ENCODE data around the gene MAPK1. TPM values are rescaled to one million over a fixed set of nuclear protein-coding genes. Genes with fewer than 3 reads are reported as not detected.
"Not testable (repeated sequence)": the region's sequence is repeated elsewhere in the genome, so short reads cannot be mapped to it uniquely, and the experiment has no call there.

MAPK1 gene
- total and polyA plus RNA-seq, 4 donors = 87.7 to 183 (median 136) TPM

DNA sequence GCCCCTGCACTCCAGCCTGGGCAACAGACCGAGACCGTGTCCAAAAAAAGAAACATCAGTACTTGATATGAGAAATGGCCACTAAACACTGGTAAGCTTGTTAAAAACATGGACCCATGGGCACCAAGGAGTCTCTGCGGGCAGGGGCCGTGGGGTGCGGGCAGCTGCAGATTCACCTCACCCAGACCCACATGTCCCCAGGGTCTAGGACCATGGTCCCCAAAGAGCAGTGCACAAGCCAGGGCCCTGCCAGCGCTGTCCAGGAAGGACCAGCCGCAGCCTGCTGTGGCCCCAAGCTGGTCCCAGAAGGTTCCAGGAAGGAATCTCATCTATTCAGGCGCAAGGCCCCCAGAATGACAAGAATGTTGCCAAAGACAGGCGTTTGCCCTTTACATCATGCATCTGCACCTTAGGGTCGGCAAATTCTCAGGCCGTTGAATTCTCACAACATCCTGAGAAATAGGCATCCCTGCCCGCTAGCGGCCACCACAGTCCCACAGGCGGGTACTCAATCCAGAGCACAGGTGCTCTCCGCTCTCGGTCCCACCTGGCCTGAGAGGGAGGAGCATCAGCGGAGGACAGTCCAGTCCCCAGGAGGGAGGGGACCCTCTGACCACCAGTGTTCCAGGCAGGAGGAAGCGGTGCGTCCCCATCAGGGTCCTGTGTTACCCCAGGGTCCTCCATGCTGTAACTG lies 141.3 kb downstream of the MAPK1 start:
- Histone ChIP-seq H3K4me3 (ENCODE audit: low read depth, low read length) (no peak overlapping the region), H3K4me1 (ENCODE audit: control insufficient read depth, insufficient read depth, low read length) (peaks cover 9% of the 10 kb centered on the region), H3K9me3 (ENCODE audit: control insufficient read depth, insufficient read depth, low read length) (no peaks in the 10 kb centered on the region), H3K27me3 (ENCODE audit: control insufficient read depth, insufficient read depth, low read length) (no peaks in the 10 kb centered on the region), H3K36me3 (ENCODE audit: control insufficient read depth, insufficient read depth, low read length) (peaks cover 26% of the 10 kb centered on the region), H3K27ac (ENCODE audit: low read depth, low read length) (no peak overlapping the region)
- DNase-seq (ENCODE audit: low read depth in 4 of 6, low spot score in 6 of 6) = no peak
- WGBS (ENCODE audit: insufficient coverage) = 96% methylated on average over 19 of the region's 19 CpGs

DNA sequence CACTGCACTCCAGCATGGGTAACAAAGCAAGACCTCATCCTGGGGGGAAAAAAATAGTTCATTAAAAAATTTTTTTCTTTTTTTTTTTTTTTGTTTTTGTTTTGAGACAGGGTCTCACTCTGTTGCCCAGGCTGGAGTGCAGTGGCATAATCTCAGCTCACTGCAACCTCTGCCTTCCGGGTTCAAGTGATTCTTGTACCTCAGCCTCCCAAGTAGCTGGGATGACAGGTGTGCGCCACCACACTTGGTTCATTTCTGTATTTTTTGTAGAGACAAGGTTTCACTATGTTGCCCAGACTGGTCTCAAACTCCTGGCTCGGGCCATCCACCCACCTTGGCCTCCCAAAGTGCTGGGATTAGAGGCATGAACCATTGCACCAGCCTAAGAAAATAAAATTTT lies 142.9 kb downstream of the MAPK1 start:
- not testable (repeated sequence) for DNase-seq (ENCODE audit: low read depth in 4 of 6, low spot score in 6 of 6); H3K4me1 ChIP-seq (ENCODE audit: control insufficient read depth, insufficient read depth, low read length); H3K4me3 ChIP-seq (ENCODE audit: low read depth, low read length); H3K9me3 ChIP-seq (ENCODE audit: control insufficient read depth, insufficient read depth, low read length); H3K27me3 ChIP-seq (ENCODE audit: control insufficient read depth, insufficient read depth, low read length); H3K27ac ChIP-seq (ENCODE audit: low read depth, low read length)
- peaks cover 20% of the 10 kb centered on the region for H3K36me3 ChIP-seq (ENCODE audit: control insufficient read depth, insufficient read depth, low read length)
- WGBS (ENCODE audit: insufficient coverage) = 100% methylated on average over 2 of the region's 3 CpGs

DNA sequence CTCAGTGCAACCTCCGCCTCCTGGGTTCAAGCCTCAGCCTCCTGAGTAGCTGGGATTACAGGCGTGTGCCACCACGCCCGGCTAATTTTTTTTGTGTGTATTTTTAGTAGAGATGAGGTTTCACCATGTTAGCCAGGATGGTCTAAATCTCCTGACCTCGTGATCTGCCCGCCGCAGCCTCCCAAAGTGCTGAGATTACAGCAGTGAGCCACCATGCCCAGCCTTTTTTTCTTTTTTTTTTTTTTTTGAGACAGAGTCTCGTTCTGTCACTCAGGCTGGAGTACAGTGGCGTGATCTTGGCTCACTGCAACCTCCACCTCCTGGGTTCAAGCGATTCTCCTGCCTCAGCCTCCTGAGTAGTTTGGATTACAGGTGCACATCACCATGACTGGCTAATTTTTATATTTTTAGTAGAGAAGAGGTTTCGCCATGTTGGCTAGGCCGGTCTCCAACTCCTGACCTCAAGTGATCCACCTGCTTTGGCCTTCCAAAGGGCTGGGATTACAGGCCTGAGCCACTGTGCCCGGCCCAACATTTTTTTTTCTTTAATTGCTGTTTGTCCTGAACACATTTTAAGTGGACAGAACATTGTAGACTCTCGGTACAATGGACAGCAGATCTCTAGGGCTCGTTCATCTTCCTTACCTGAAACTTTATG lies 146.1 kb downstream of the MAPK1 start:
- not testable (repeated sequence) for H3K4me1 ChIP-seq (ENCODE audit: control insufficient read depth, insufficient read depth, low read length); H3K27ac ChIP-seq (ENCODE audit: low read depth, low read length)
- 99% methylated on average over 10 of the region's 15 CpGs for WGBS (ENCODE audit: insufficient coverage)

DNA sequence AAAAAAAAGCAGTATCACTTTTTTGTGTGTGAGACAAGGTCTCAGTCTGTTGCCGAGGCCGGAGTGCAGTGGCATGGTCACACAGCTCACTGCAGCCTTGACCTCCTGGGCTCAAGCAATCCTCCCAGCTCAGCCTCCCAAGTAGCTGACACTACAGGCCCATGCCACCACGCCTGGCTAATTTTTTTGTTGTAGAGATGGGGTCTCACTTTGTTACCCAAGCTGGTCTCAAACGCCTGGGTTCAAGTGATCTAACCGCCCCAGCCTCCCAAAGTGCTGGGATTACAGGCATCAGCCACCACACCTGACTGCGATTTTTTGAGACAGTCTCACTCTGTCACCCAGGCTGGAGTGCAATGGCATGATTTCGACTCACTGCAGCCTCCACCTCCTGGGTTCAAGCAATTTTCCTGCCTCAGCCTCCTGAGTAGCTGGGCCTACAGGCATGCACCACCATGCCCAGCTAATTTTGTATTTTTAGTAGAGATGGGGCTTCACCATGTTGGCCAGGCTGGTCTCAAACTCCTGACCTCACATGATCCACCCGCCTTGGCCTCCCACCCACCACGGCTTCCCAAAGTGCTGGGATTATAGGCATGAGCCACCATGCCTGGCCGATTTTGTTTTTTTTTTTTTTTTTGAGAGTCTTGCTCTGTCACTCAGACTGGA lies 147.1 kb downstream of the MAPK1 start:
- not testable (repeated sequence) for H3K36me3 ChIP-seq (ENCODE audit: control insufficient read depth, insufficient read depth, low read length); DNase-seq (ENCODE audit: low read depth in 4 of 6, low spot score in 6 of 6); H3K27ac ChIP-seq (ENCODE audit: low read depth, low read length); H3K9me3 ChIP-seq (ENCODE audit: control insufficient read depth, insufficient read depth, low read length); H3K27me3 ChIP-seq (ENCODE audit: control insufficient read depth, insufficient read depth, low read length); H3K4me3 ChIP-seq (ENCODE audit: low read depth, low read length); H3K4me1 ChIP-seq (ENCODE audit: control insufficient read depth, insufficient read depth, low read length)
- WGBS (ENCODE audit: insufficient coverage) = 98% methylated on average over 5 of the region's 10 CpGs

More for the DNA sequence above, 146.1 kb downstream of the MAPK1 start:
- not testable (repeated sequence) for H3K9me3 ChIP-seq (ENCODE audit: control insufficient read depth, insufficient read depth, low read length); DNase-seq (ENCODE audit: low read depth in 4 of 6, low spot score in 6 of 6); H3K36me3 ChIP-seq (ENCODE audit: control insufficient read depth, insufficient read depth, low read length); H3K4me3 ChIP-seq (ENCODE audit: low read depth, low read length); H3K27me3 ChIP-seq (ENCODE audit: control insufficient read depth, insufficient read depth, low read length)

DNA sequence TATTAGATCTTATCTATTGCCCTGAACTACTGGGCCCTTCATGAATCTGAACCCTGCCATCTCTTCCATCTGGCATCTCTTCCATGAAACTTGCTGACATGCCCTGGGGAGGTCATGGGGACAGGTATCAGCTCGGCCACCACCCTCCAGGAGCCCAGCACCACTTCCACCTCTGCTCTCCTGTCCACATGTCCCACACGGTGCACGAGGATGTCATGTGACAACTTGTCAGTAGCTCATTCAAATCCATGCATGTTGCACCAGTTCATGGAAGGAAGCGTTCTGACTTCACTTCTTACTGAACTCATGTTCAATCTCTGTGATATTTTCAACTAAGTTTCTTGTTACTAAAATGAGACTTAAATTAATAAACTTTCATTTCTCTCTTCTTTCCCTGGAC lies 148.4 kb downstream of the MAPK1 start:
- peaks cover 6% of the 10 kb centered on the region for H3K36me3 ChIP-seq (ENCODE audit: control insufficient read depth, insufficient read depth, low read length)
- H3K4me3 ChIP-seq (ENCODE audit: low read depth, low read length) = no peak overlapping the region
- H3K4me1 ChIP-seq (ENCODE audit: control insufficient read depth, insufficient read depth, low read length) = peaks cover 5% of the 10 kb centered on the region
- no peaks in the 10 kb centered on the region for H3K9me3 ChIP-seq (ENCODE audit: control insufficient read depth, insufficient read depth, low read length)
- 76% methylated on average over 3 of the region's 4 CpGs for WGBS (ENCODE audit: insufficient coverage)
- DNase-seq (ENCODE audit: low read depth in 4 of 6, low spot score in 6 of 6) = no peak
- no peaks in the 10 kb centered on the region for H3K27me3 ChIP-seq (ENCODE audit: control insufficient read depth, insufficient read depth, low read length)
- no peak overlapping the region for H3K27ac ChIP-seq (ENCODE audit: low read depth, low read length)

DNA sequence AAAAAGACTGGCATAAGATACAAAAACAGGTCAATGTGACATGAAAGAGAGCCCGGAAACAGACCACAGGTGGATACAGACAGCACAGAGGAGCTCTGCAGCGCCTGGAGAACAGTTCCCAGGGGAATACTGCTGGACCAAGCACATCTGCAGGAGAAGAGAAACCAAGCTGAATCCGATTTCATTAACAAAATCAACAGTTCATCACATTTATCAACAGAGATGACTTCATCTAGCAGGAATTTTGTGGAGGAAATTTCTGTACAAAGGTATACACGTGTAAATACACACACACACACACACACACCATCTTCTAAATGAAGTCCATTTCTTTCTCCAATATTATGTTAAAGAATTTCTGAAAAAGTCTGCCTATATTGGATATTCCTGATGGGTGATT lies 148.9 kb downstream of the MAPK1 start:
- no peaks in the 10 kb centered on the region for H3K9me3 ChIP-seq (ENCODE audit: control insufficient read depth, insufficient read depth, low read length)
- 93% methylated on average over 2 of the region's 4 CpGs for WGBS (ENCODE audit: insufficient coverage)
- no peak for DNase-seq (ENCODE audit: low read depth in 4 of 6, low spot score in 6 of 6)
- H3K4me1 ChIP-seq (ENCODE audit: control insufficient read depth, insufficient read depth, low read length) = peaks cover 10% of the 10 kb centered on the region
- H3K36me3 ChIP-seq (ENCODE audit: control insufficient read depth, insufficient read depth, low read length) = peaks cover 9% of the 10 kb centered on the region
- H3K27ac ChIP-seq (ENCODE audit: low read depth, low read length) = no peak overlapping the region
- H3K4me3 ChIP-seq (ENCODE audit: low read depth, low read length) = no peak overlapping the region
- H3K27me3 ChIP-seq (ENCODE audit: control insufficient read depth, insufficient read depth, low read length) = no peaks in the 10 kb centered on the region

DNA sequence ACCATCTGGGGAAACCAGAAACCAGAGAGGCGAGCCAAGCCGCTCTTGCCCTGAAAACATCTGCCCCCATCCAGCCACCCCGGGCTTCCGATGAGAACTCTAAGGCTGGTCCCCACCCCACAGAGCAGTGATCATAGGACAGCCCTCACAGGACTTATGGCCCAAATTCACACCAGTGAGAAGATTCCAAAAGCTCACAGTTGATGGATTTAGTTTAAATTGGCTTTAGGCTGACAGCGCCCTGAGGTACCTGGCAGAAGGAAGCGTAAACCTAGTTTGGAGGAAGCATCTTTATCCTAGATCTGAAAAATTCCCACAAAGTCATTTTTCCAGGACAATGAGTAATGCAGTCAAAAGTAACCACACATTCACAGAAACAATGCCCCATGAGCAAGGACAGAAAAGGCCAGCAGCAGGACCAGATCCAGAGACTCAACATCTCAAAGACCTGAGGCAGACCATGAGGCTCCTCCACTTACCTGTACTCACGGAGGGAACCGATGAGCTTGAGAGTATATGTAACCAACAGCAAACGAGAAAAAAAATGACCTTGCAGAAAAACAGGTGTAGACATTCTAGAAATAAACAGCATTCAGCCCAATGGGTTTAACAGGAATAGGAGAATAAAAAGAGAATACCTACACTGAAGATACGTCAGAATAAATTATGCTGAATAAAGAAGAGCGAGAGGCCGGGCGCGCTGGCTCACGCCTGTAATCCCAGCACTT lies 150.9 kb downstream of the MAPK1 start:
- H3K36me3 ChIP-seq (ENCODE audit: control insufficient read depth, insufficient read depth, low read length); H3K9me3 ChIP-seq (ENCODE audit: control insufficient read depth, insufficient read depth, low read length); H3K4me3 ChIP-seq (ENCODE audit: low read depth, low read length); H3K27ac ChIP-seq (ENCODE audit: low read depth, low read length); DNase-seq (ENCODE audit: low read depth in 4 of 6, low spot score in 6 of 6); H3K27me3 ChIP-seq (ENCODE audit: control insufficient read depth, insufficient read depth, low read length): not testable (repeated sequence)
- H3K4me1 ChIP-seq (ENCODE audit: control insufficient read depth, insufficient read depth, low read length) = peaks cover 16% of the 10 kb centered on the region
- WGBS (ENCODE audit: insufficient coverage) = 85% methylated on average over 5 of the region's 15 CpGs

DNA sequence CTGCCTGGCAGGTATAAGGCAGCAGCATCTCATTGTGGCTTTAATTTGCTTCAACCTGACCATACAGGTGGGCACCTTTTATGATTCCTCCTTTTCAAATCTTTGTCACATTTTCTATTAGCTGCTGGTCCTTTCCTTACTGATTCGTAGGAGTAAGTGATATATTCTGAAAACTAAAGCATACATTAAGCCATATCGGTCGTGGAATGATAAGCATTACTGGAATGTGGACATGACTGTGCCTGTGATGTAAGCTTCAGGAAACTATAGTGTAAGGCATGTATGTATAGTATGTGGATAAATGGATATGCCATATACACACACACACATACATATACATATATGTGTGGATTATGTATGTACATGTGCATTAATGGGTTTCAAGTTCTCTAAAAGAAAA lies 152.7 kb downstream of the MAPK1 start:
- peaks cover 16% of the 10 kb centered on the region for H3K4me1 ChIP-seq (ENCODE audit: control insufficient read depth, insufficient read depth, low read length)
- H3K4me3 ChIP-seq (ENCODE audit: low read depth, low read length) = no peak overlapping the region
- DNase-seq (ENCODE audit: low read depth in 4 of 6, low spot score in 6 of 6) = no peak
- H3K27me3 ChIP-seq (ENCODE audit: control insufficient read depth, insufficient read depth, low read length) = no peaks in the 10 kb centered on the region
- WGBS (ENCODE audit: insufficient coverage) = no CpG with 5 or more reads among the region's 3 CpGs
- H3K36me3 ChIP-seq (ENCODE audit: control insufficient read depth, insufficient read depth, low read length) = peaks cover 17% of the 10 kb centered on the region
- no peak overlapping the region for H3K27ac ChIP-seq (ENCODE audit: low read depth, low read length)
- no peaks in the 10 kb centered on the region for H3K9me3 ChIP-seq (ENCODE audit: control insufficient read depth, insufficient read depth, low read length)

DNA sequence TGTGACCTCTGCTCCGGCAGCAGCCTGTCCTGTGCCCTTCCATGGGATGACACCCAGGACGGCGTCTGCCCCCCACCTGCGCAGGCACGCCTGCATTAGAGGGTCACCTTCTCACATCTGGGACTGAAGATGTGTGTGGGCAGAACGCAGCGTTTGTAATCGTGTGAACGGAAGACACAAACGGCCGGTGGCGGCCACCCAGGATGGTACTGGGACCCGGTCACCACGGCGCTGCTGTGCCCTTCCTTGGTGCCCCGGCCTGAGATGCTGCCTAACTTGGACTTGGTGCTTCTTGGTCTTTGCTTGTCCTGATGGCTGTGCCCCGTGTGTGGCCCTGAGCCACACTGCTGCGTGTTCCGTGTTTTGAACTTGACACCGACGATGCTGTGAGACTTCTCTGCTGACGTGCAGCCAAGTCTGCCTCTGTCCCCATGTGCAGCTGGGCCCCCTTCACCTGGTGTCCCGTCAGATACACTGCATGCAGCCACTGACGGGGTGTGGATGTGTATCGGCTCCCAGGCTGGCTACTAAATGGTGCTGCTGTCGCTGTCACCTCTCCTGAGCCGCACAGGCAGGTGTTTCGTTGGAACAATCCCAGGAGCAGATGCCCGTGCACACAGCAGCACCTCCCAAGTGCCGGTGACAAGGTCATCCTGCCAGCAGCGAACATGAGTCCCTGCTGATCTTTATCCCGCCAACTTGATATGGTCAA lies 153.2 kb downstream of the MAPK1 start:
- Histone ChIP-seq H3K27me3 (ENCODE audit: control insufficient read depth, insufficient read depth, low read length) (no peaks in the 10 kb centered on the region), H3K27ac (ENCODE audit: low read depth, low read length) (no peak overlapping the region), H3K4me3 (ENCODE audit: low read depth, low read length) (no peak overlapping the region), H3K4me1 (ENCODE audit: control insufficient read depth, insufficient read depth, low read length) (peaks cover 16% of the 10 kb centered on the region), H3K9me3 (ENCODE audit: control insufficient read depth, insufficient read depth, low read length) (no peaks in the 10 kb centered on the region), H3K36me3 (ENCODE audit: control insufficient read depth, insufficient read depth, low read length) (peaks cover 19% of the 10 kb centered on the region)
- no peak for DNase-seq (ENCODE audit: low read depth in 4 of 6, low spot score in 6 of 6)
- 85% methylated on average over 31 of the region's 32 CpGs for WGBS (ENCODE audit: insufficient coverage)
